Esophagus muscularis mucosa (tissue), 4 donors: ENCODE data around the gene NRXN3. TPM values are rescaled to one million over a fixed set of nuclear protein-coding genes. Genes with fewer than 3 reads are reported as not detected.

Experiments
- DNase-seq: peaks from one replicate; pipeline ENCODE4 v3.0.0-alpha.2; 2017; ENCODE audit errors: extremely low spot score
- H3K27ac ChIP-seq, 4 donors: fragments of 200-600 bp; sonication (generic); replicated peaks in 1 of 4; 1 replicate in 3 of 4; 2 replicates in 1 of 4; pipeline ENCODE4 v1.5.1; 2016 to 2019; ENCODE audit warnings: mild to moderate bottlenecking in 1 of 4
- H3K27me3 ChIP-seq, 4 donors: fragments of 200-600 bp; sonication (generic); one replicate each; pipeline versions ENCODE4 v1.5.1 to v1.6.0; 2016 to 2019
- H3K36me3 ChIP-seq, 4 donors: fragments of 200-600 bp; sonication (generic); one replicate each; pipeline ENCODE4 v1.5.1; 2016 to 2019
- H3K4me1 ChIP-seq, 4 donors: fragments of 200-600 bp; sonication (generic); one replicate each; pipeline ENCODE4 v1.5.1; 2016 to 2019
- H3K4me3 ChIP-seq, 4 donors: fragments of 200-600 bp; sonication (generic); 1 replicate in 2 of 4; 2 replicates in 2 of 4; pipeline ENCODE4 v1.5.1; 2016 to 2019; ENCODE audit warnings: mild to moderate bottlenecking in 4 of 4, moderate library complexity in 1 of 4
- H3K9me3 ChIP-seq, 4 donors: fragments of 200-600 bp; sonication (generic); 1 replicate in 3 of 4; 2 replicates in 1 of 4; pipeline ENCODE4 v1.5.1; 2016 to 2019
- EP300 ChIP-seq: sonication (generic); formaldehyde crosslinking; IDR thresholded peaks from one replicate; pipeline ENCODE4 v1.6.1; 2017; ENCODE audit warnings: antibody characterized with exemption
- POLR2A ChIP-seq: fragments of 450-650 bp; IDR thresholded peaks from one replicate; pipeline ENCODE4 v1.6.1; 2017; ENCODE audit warnings: antibody characterized with exemption, moderate library complexity, mild to moderate bottlenecking, low read depth
- POLR2AphosphoS5 ChIP-seq, 2 donors: sonication (generic); formaldehyde crosslinking; IDR thresholded peaks; one replicate each; pipeline ENCODE4 v1.6.1; 2017; ENCODE audit warnings: antibody characterized with exemption in 2 of 2
- WGBS: methylation state at CpG from one replicate; pipeline ENCODE4 v1.1.5; 2018; 5-methylcytosine and 5-hydroxymethylcytosine counted together
- intact Hi-C: fragments of 100-400 bp; cut with DNase I; formaldehyde crosslinking; loops from one replicate; pipeline ENCODE4 v1.15.1; 2023
- total RNA-seq, 4 donors: library from RNA; depleted of rRNA; stranded (reverse); fragments of >200 nt; gene quantifications; one replicate each; pipeline versions ENCODE4 v1.1.0 to v1.2.1, GENCODE V29; 2016
- TF ChIP-seq, protein P1 (sequence below), 3 experiments: fragments of 200-600 bp in 2 of 3; fragments of 450-650 bp in 1 of 3; sonication (generic) in 2 of 3; IDR thresholded peaks; one replicate each; pipeline ENCODE4 v1.5.1; 2017 to 2019; ENCODE audit warnings: antibody characterized with exemption in 3 of 3, mild to moderate bottlenecking in 2 of 3, moderate library complexity in 1 of 3

NRXN3 gene
- 100 to 1,000 TPM in 3 of 4 donors, 10 to 100 TPM in 1; 71.1 to 159 (median 122) TPM for total RNA-seq

DNA sequence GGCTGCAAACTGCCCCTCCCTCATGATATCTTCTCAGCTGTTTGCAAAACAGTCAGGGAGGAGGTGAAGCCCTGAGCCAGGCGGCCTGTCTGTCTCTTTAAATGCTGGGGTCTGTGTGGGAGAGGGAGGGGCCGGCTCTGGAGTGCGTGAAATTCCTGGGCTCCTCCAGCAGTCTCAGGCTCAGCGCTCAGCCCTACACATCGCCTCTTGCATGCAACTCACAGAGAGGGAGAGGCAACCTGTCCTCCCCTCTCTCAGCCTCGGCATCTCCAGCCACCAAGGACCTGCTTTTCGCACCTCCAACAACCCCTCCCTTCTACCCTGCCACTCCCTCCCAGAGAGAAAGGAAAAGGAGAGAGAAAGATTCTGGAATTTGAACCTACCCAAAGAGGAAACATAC lies at the start of gene NRXN3:
Gene NRXN3 (plus strand): TSS at position 171 of the 400 bp plus-strand sequence. CDS start 72,721 bp downstream, outside the sequence.
- TF ChIP-seq EP300 (no peak), POLR2A (no peak), POLR2AphosphoS5 (IDR thresholded peaks at IDR 0.05) (no peak)
- TF ChIP-seq, protein P1, sequence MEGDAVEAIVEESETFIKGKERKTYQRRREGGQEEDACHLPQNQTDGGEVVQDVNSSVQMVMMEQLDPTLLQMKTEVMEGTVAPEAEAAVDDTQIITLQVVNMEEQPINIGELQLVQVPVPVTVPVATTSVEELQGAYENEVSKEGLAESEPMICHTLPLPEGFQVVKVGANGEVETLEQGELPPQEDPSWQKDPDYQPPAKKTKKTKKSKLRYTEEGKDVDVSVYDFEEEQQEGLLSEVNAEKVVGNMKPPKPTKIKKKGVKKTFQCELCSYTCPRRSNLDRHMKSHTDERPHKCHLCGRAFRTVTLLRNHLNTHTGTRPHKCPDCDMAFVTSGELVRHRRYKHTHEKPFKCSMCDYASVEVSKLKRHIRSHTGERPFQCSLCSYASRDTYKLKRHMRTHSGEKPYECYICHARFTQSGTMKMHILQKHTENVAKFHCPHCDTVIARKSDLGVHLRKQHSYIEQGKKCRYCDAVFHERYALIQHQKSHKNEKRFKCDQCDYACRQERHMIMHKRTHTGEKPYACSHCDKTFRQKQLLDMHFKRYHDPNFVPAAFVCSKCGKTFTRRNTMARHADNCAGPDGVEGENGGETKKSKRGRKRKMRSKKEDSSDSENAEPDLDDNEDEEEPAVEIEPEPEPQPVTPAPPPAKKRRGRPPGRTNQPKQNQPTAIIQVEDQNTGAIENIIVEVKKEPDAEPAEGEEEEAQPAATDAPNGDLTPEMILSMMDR (IDR thresholded peaks at IDR 0.05): no peak
- 6% methylated on average over 2 of the region's 7 CpGs for WGBS
- Histone ChIP-seq H3K27ac (no peak within 1 kb of the TSS), H3K4me1 (no peaks in the 10 kb centered on the region), H3K4me3 (no peak within 1 kb of the TSS), H3K36me3 (no peaks in the 10 kb centered on the region), H3K9me3 (no peaks in the 10 kb centered on the region), H3K27me3 (peaks cover 0 to 69% (median 2%) of the 10 kb centered on the region in 4 donors)
- intact Hi-C loops: no loop called here
- DNase-seq: no peak

GRCh38 chr14:78122436-78122835 lies 47.7 kb upstream of the NRXN3 start:
- Histone ChIP-seq H3K27me3 (no peaks in the 10 kb centered on the region), H3K9me3 (peaks cover 0 to 10% (median 4%) of the 10 kb centered on the region in 4 donors), H3K4me3 (no peak overlapping the region), H3K27ac (no peak overlapping the region), H3K36me3 (no peaks in the 10 kb centered on the region), H3K4me1 (no peaks in the 10 kb centered on the region)
- no peak for DNase-seq
- WGBS: 54% methylated on average over 5 of the region's 5 CpGs
- TF ChIP-seq EP300: no peak
- no peak for TF ChIP-seq POLR2AphosphoS5 (IDR thresholded peaks at IDR 0.05)
- TF ChIP-seq POLR2A: no peak
- TF ChIP-seq, protein P1 (IDR thresholded peaks at IDR 0.05): no peak
- intact Hi-C loops: no loop called here

- WGBS: 84% methylated on average over 2 of the region's 2 CpGs
- peaks cover 0 to 4% (median 2%) of the 10 kb centered on the region in 4 donors for H3K9me3 ChIP-seq
These were observed 46.4 kb upstream of the NRXN3 start for GRCh38 chr14:78123650-78124253.

GRCh38 chr14:78127961-78128360 lies 42.2 kb upstream of the NRXN3 start:
- 94% methylated on average over 5 of the region's 9 CpGs for WGBS
- TF ChIP-seq POLR2AphosphoS5 (IDR thresholded peaks at IDR 0.05) (no peak), POLR2A (no peak), EP300 (no peak)
- TF ChIP-seq, protein P1 (IDR thresholded peaks at IDR 0.05): no peak

More at GRCh38 chr14:78123650-78124253, 46.4 kb upstream of the NRXN3 start:
- H3K4me1 ChIP-seq: no peaks in the 10 kb centered on the region
- H3K4me3 ChIP-seq: no peak overlapping the region
- no peak overlapping the region for H3K27ac ChIP-seq
- no peak for DNase-seq
- intact Hi-C loops: no loop called here
- TF ChIP-seq POLR2A: no peak
- no peak for TF ChIP-seq EP300
- TF ChIP-seq, protein P1 (IDR thresholded peaks at IDR 0.05): no peak
- no peak for TF ChIP-seq POLR2AphosphoS5 (IDR thresholded peaks at IDR 0.05)
- no peaks in the 10 kb centered on the region for H3K36me3 ChIP-seq
- H3K27me3 ChIP-seq: no peaks in the 10 kb centered on the region

More at GRCh38 chr14:78127961-78128360, 42.2 kb upstream of the NRXN3 start:
- Histone ChIP-seq H3K36me3 (no peaks in the 10 kb centered on the region), H3K9me3 (no peaks in the 10 kb centered on the region), H3K27me3 (no peaks in the 10 kb centered on the region), H3K27ac (no peak overlapping the region), H3K4me3 (no peak overlapping the region), H3K4me1 (peaks cover 0 to 12% (median 3%) of the 10 kb centered on the region in 4 donors)
- intact Hi-C loops: no loop called here
- no peak for DNase-seq
